Measurements from ENCODE around the gene FAM234B.

DNA sequence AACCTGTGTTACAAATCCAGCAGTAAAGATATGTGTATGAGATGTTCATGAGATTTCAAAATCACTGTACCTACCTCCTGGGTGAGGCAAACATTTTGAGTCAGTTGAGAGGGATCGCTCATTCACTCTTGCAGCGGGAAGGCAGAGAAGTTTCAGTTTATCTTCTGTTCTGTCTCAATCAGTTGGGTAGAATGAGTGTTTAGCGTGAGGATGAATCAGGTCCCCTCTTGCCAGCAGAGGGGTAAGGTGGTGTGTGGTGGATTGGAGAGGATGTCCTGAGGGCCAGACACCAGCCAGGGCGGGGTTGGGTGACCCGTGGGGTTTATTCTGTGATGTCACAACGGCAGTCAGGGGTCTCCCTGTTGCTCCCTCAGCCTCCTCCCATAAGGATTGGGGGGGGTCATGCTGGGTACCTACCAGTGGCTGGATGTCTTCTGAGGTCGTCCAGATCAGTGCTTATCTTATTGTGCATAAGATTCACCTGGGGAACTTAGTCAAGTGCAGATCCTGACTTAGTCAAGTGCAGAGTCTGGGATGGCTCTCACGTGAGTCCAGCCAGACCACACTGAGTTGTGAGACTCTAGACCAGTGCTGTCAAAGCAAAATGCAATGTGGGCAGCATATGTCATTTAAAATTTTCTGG, 59.3 kb downstream of the FAM234B start, which contains the start of gene GSG1:
- no peak for TF ChIP-seq POLR2A (IDR thresholded peaks at IDR 0.05; ENCODE audit: low read length)
- TF ChIP-seq GATA1 (IDR thresholded peaks at IDR 0.05; ENCODE audit: low read depth, low read length), result no peak
